A549 treated with DMSO at 1 μM for 4 hours (cell line): Measurements from ENCODE around the gene KRTAP4-8. TPM values are rescaled to one million over a fixed set of nuclear protein-coding genes. Genes with fewer than 3 reads are reported as not detected.

Experiments used
- total RNA-seq: library from RNA; stranded (reverse); fragments of 200-300 nt; extraction: Qiagen RNA extraction; gene quantifications from 5 replicates; pipeline ENCODE4 v1.2.3, GENCODE V29; 2022; ENCODE audit warnings: low read depth

Gene KRTAP4-8
- not detected in 5 replicates for total RNA-seq

DNA sequence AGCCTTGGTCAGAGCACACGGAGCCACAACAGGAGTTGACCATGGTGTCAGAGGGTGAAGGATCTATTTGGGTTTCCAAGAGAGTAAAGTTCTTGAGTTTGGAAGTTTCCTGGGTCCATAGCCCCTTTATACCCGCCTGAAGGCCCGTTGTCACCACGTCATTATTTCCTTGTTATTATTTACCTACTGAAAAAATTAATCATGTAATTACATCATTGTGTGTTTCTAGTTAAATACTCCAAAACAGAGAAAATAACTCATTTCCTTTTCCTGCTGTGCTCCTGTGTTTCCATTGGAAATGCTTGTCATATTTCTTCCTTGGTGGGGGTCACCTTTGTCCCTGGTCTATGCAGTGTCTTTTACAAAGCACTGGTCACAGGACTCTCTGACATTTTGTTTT lies at the start of gene KRTAP4-8:
TSS of gene KRTAP4-8 (minus strand) at position 101 of the 400 bp plus-strand sequence. CDS start at position 43, 58 bp downstream.

DNA sequence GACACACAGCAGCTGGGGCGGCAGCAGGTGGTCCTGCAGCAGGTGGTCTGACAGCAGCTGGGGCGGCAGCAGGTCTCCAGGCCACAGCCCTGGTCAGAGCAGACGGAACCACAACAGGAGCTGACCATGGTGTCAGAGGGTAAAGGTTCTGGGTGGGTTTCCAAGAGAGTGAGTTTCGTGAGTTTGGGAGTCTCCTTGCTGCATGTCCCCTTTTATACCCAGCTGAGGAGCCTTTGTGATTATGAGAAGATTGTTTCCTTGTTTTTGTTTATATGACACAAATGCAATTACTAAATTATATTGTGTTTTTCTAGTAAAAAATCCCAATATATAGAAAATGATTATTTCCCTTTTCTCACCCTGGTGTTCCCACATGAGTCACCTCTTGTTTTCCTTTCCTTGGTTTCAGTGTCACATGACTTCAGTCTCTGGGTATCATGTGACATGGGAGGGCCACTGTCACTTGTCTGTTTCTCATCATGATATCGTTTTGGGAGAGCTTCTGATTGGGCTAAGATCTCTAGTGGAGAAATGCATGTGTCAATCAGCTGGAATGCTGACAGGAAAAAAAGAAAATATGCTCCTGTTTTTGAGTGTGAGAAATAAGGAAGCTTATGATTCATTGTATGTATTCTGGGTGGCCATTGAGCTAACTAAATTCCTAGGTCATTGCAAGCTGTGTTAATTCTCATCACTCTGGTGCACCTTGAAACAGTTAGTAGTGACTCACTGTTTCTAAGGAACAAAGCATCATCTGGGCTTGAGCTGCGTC lies 42.6 kb upstream of the KRTAP4-8 start, which contains the start of gene KRTAP4-6:
TSS of gene KRTAP4-6 (minus strand) at position 185 of the 772 bp plus-strand sequence. CDS start at position 128, 57 bp downstream.

DNA sequence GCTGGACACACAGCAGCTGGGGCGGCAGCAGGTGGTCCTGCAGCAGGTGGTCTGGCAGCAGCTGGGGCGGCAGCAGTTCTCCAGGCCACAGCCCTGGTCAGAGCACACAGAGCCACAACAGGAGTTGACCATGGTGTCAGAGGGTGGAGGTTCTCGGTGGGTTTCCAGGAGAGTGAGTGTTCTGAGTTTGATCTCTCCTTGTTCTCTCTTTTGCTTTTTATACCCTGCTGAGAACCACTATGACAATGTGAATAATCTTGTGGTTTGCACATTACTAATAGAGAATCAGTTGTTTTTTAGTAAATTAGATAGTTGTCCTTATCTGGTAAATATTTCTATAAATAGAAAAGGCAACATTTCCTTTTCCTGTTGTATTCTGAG lies 26.0 kb upstream of the KRTAP4-8 start, which contains the start of gene KRTAP4-12:
TSS of gene KRTAP4-12 (minus strand) at position 192 of the 381 bp plus-strand sequence. CDS start at position 132, 60 bp downstream.

DNA sequence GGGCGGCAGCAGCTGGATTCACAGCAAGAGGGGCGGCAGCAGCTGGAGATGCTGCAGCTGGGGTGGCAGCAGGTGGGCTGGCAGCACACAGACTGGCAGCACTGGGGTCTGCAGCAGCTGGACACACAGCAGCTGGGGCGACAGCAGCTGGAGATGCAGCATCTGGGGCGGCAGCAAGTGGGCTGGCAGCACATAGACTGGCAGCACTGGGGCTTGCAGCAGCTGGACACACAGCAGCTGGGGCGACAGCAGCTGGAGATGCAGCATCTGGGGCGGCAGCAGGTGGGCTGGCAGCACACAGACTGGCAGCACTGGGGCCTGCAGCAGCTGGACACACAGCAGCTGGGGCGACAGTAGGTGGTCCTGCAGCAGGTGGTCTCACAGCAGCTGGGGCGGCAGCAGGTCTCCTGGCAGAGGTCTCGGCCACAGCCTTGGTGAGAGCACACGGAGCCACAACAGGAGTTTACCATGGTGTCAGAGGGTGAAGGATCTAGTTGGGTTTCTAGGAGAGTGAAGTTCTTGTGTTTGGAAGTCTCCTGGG lies 20.0 kb upstream of the KRTAP4-8 start, which contains the start of gene KRTAP4-11:
TSS of gene KRTAP4-11 (minus strand) at position 528 of the 541 bp plus-strand sequence. CDS start at position 470, 58 bp downstream.

DNA sequence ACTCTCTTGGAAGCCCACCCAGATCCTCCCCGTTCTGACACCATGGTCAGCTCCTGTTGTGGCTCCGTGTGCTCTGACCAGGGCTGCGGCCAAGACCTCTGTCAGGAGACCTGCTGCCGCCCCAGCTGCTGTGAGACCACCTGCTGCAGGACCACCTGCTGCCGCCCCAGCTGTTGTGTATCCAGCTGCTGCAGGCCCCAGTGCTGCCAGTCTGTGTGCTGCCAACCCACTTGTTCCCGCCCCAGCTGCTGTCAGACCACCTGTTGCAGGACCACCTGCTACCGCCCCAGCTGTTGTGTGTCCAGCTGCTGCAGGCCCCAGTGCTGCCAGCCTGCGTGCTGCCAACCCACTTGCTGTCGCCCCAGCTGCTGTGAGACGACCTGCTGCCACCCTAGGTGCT lies 7.4 kb upstream of the KRTAP4-8 start, which contains the start of gene KRTAP4-9:
TSS of gene KRTAP4-9 (plus strand) at position 43 of the 400 bp plus-strand sequence. CDS start at position 43, 0 bp downstream.

DNA sequence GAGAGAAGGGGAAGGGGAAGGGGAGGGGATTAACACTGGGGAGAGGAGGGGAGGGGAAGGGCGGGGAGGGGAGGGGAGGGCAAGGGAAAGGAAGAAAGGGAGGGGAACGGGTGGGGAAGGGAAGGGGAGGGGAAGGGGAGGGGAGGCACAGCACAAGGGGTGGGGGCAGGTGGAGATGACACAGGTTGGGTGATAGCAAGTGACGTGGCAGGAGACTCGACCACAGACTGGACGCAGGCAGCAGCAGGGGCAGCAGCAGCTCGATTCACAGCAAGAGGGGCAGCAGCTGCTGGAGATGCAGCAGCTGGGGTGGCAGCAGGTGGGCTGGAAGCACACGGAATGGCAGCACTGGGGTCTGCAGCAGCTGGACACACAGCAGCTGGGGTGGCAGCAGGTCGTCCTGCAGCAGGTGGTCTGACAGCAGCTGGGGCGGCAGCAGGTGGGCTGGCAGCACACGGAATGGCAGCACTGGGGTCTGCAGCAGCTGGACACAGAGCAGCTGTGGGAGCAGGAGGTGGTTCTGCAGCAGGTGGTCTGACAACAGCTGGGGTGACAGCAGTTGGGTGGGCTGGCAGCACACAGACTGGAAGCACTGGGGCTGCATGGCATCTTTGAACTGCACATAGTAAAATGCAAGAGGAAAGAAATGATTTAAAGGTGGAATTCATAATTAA lies 3.8 kb upstream of the KRTAP4-8 start, which contains the start of gene KRTAP4-16:
TSS of gene KRTAP4-16 (minus strand) at position 624 of the 674 bp plus-strand sequence. CDS start at position 624, 0 bp downstream.

DNA sequence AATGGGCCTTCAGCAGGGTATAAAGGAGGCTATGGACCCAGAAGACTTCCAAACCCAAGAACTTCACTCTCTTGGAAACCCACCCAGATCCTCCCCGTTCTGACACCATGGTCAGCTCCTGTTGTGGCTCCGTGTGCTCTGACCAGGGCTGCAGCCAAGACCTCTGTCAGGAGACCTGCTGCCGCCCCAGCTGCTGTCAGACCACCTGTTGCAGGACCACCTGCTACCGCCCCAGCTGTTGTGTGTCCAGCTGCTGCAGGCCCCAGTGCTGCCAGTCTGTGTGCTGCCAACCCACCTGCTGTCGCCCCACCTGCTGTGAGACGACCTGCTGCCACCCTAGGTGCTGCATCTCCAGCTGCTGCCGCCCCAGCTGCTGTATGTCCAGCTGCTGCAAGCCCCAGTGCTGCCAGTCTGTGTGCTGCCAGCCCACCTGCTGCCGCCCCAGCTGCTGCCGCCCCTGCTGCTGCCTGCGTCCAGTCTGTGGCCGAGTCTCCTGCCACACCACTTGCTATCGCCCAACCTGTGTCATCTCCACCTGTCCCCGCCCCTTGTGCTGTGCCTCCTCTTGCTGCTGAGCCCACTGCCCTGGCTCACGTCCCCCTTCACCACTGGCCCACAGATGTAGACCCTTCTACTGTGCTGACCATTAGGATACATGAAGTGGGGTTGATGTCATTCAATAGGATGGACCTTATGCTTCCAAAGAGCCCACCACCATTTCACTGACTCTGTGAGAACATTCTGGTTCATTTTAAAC lies 13.7 kb downstream of the KRTAP4-8 start, which contains the start of gene KRTAP4-7:
TSS of gene KRTAP4-7 (plus strand) at position 51 of the 757 bp plus-strand sequence. CDS start at position 108, 57 bp downstream.

DNA sequence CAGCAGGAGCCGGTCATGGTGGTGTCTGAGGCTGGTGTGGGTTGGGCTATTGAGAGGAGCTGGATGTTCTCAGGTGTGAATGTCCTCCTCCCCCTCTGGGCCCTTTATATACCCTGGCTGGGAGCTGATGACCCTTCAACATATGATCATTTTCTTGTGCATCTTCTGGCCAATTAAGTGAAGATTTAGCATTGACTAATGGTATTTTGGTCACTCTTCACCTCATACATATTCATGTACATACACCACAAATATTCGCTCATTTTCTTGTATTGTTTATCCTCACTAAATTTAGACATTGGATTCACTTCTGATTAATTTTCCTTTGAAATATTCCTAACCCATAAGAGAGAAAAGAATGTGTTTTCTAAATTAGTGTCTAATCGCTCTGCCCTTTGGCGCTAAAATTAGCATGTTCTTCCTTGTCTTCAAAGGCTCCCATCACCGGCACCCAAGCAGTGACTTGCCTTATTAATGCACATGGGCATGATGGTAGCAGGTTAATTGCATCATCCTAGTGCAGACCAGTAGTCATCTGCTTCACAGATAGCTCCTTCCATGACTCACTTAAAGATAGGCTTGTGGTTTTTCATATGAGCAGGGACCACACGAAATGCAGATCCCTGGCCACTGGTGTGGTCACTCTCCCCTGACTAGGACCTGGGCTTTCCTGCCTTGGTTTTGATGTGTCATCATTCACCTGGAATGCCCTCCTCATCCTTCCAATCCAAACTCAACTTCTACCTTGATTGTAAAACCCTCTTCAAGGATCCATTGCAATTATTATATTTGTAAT lies 31.9 kb downstream of the KRTAP4-8 start, which contains the start of gene KRTAP2-4:
TSS of gene KRTAP2-4 (minus strand) at position 51 of the 796 bp plus-strand sequence. CDS start at position 17, 34 bp downstream.

DNA sequence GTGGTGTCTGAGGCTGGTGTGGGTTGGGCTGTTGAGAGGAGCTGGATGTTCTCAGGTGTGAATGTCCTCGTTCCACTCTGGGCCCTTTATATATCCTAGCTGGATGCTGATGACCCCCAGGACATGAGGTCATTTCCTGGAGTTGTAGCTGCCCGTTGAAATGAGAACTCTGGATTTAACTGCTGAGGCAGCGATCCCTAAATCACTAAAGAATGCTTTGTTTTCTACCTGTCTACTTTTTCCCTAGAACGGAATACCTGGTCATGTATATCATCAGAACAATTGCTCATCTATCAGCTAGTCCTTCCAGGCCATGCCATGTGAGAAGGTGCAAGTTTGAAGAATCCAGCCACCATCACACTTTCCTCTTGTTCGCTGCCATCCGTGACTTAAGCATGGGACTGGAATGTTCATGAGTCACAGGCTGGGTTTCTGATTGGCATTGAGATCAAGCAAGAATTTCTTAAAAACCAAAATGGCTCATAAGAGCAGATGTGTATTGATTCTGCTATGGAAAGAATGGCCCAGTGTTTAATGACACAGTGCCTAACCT lies 37.8 kb downstream of the KRTAP4-8 start, which contains the start of gene KRTAP2-3:
TSS of gene KRTAP2-3 (minus strand) at position 63 of the 553 bp plus-strand sequence. CDS start 64 bp downstream, outside the sequence.

DNA sequence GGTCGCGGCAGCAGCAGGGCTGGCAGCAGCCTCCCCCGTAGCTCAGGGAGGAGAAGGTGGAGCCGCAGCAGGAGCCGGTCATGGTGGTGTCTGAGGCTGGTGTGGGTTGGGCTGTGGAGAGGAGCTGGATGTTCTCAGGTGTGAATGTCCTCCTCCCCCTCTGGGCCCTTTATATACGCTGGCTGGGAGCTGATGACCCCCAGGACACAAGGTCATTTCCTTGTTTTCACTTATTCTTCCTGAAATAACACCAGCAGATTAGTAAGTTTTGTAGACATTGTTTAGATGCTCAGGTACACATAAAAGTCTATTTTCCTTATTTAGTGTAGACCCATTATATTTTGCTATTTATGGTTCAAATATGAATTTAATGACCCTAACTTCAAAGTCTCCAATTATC lies 42.8 kb downstream of the KRTAP4-8 start, which contains the start of gene KRTAP2-2:
TSS of gene KRTAP2-2 (minus strand) at position 101 of the 400 bp plus-strand sequence. CDS start at position 82, 19 bp downstream.

Other genes with a start within 250 kb of the KRTAP4-8 start
- gene KRT12, start 230.9 kb downstream of the KRTAP4-8 start, total RNA-seq = not detected in 5 replicates
- 0.29 to 0.47 TPM (median 0.32 TPM) in 5 replicates for gene KRT20, start 212.9 kb downstream of the KRTAP4-8 start, total RNA-seq
- gene KRT23, start 160.5 kb downstream of the KRTAP4-8 start, total RNA-seq = 0.09 to 0.18 TPM (median 0.10 TPM) in 3 of 5 replicates, not detected in the others
- gene KRT39, start 131.2 kb downstream of the KRTAP4-8 start, total RNA-seq = not detected in 5 replicates
- gene KRT40, start 113.8 kb downstream of the KRTAP4-8 start, total RNA-seq = not detected in 5 replicates
- not detected in 5 replicates for gene KRTAP3-3, start 104.0 kb downstream of the KRTAP4-8 start, total RNA-seq
- 0.26 to 0.35 TPM (median 0.34 TPM) in 3 of 5 replicates, not detected in the others for gene KRTAP3-2, start 98.2 kb downstream of the KRTAP4-8 start, total RNA-seq
- not detected in 5 replicates for gene KRTAP3-1, start 89.0 kb downstream of the KRTAP4-8 start, total RNA-seq
- gene KRTAP1-5, start 70.9 kb downstream of the KRTAP4-8 start, total RNA-seq = 0.08 TPM in 1 of 5 replicates, not detected in the others
- gene KRTAP1-4, start 67.9 kb downstream of the KRTAP4-8 start, total RNA-seq = not detected in 5 replicates
- gene KRTAP1-3, start 63.3 kb downstream of the KRTAP4-8 start, total RNA-seq = not detected in 5 replicates
- not detected in 5 replicates for gene KRTAP1-1, start 56.7 kb downstream of the KRTAP4-8 start, total RNA-seq
- gene KRTAP2-1, start 50.8 kb downstream of the KRTAP4-8 start, total RNA-seq = not detected in 5 replicates
- gene KRTAP2-2, start 42.9 kb downstream of the KRTAP4-8 start, total RNA-seq = not detected in 5 replicates
- 0.12 to 0.13 TPM in 2 of 5 replicates, not detected in the others for gene KRTAP2-3, start 38.0 kb downstream of the KRTAP4-8 start, total RNA-seq
- not detected in 5 replicates for gene KRTAP2-4, start 32.3 kb downstream of the KRTAP4-8 start, total RNA-seq
- not detected in 5 replicates for gene KRTAP4-7, start 14.0 kb downstream of the KRTAP4-8 start, total RNA-seq
- not detected in 5 replicates for gene KRTAP4-16, start 4.1 kb upstream of the KRTAP4-8 start, total RNA-seq
- gene KRTAP4-9, start 7.2 kb upstream of the KRTAP4-8 start, total RNA-seq = 0.20 TPM in 1 of 5 replicates, not detected in the others
- not detected in 5 replicates for gene KRTAP4-11, start 20.2 kb upstream of the KRTAP4-8 start, total RNA-seq
- not detected in 5 replicates for gene KRTAP4-12, start 26.0 kb upstream of the KRTAP4-8 start, total RNA-seq
- gene KRTAP4-6, start 42.4 kb upstream of the KRTAP4-8 start, total RNA-seq = not detected in 5 replicates
- not detected in 5 replicates for gene KRTAP4-5, start 51.7 kb upstream of the KRTAP4-8 start, total RNA-seq
- gene KRTAP4-4, start 62.6 kb upstream of the KRTAP4-8 start, total RNA-seq = not detected in 5 replicates
- gene KRTAP4-3, start 70.1 kb upstream of the KRTAP4-8 start, total RNA-seq = not detected in 5 replicates
- gene KRTAP4-2, start 80.1 kb upstream of the KRTAP4-8 start, total RNA-seq = not detected in 5 replicates
- gene KRTAP4-1, start 86.8 kb upstream of the KRTAP4-8 start, total RNA-seq = 0.15 to 0.30 TPM (median 0.20 TPM) in 4 of 5 replicates, not detected in the other
- not detected in 5 replicates for gene KRTAP9-1, start 91.7 kb upstream of the KRTAP4-8 start, total RNA-seq
- gene KRTAP9-2, start 128.5 kb upstream of the KRTAP4-8 start, total RNA-seq = not detected in 5 replicates
- not detected in 5 replicates for gene KRTAP9-3, start 134.3 kb upstream of the KRTAP4-8 start, total RNA-seq
- gene KRTAP9-8, start 139.9 kb upstream of the KRTAP4-8 start, total RNA-seq = not detected in 5 replicates
- not detected in 5 replicates for gene KRTAP9-4, start 151.5 kb upstream of the KRTAP4-8 start, total RNA-seq
- not detected in 5 replicates for gene KRTAP9-9, start 157.2 kb upstream of the KRTAP4-8 start, total RNA-seq
- gene KRTAP9-6, start 167.2 kb upstream of the KRTAP4-8 start, total RNA-seq = not detected in 5 replicates
- gene KRTAP9-7, start 177.6 kb upstream of the KRTAP4-8 start, total RNA-seq = not detected in 5 replicates
- not detected in 5 replicates for gene KRTAP29-1, start 204.7 kb upstream of the KRTAP4-8 start, total RNA-seq
- not detected in 5 replicates for gene KRTAP16-1, start 211.2 kb upstream of the KRTAP4-8 start, total RNA-seq
- not detected in 5 replicates for gene KRTAP17-1, start 217.6 kb upstream of the KRTAP4-8 start, total RNA-seq